ENCODE measurements around the gene ANGPTL5.
"Not testable (repeated sequence)": the region's sequence is repeated elsewhere in the genome, so short reads cannot be mapped to it uniquely, and the experiment has no call there.

- TF ChIP-seq POLR2A (IDR thresholded peaks at IDR 0.05; ENCODE audit: low read length); GATA1 (IDR thresholded peaks at IDR 0.05; ENCODE audit: low read depth, low read length): not testable (repeated sequence)
These were observed 47.9 kb upstream of the ANGPTL5 start for GRCh38 chr11:101964200-101964599.

Data from erythroblast (primary cell).